ENCODE measurements around the gene ARL5B.

DNA sequence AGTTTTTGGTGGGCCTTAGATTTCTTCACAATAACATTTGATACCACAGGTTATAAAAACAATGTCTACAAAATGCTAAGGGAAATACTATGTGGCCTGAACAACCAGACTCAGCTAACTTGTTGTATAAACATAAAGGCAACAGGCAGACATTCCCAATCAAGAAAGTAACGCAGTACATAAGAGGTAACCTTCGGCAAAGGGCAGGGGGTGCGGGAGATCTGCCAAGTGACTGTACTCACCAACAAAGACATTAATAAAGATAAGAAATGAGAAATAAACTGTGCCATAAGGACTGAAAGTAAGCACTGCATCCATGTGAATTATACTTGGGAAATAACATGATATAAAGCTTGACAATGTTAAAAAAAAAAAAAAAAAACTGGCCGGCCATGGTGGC is 23.2 kb upstream of the ARL5B start:
- TF ChIP-seq CTCF (IDR thresholded peaks at IDR 0.05) (no peak), POLR2A (IDR thresholded peaks at IDR 0.05) (no peak)

All from thyroid gland (tissue), 4 donors.